NOMO-1 treated with dmso at 0.1 percent for 144 hours (cell line): ENCODE results near the gene DKC1.
A peak's percentile ranks its signal among the peaks of the same experiment; 100 is the strongest.

Experiments
- DNase-seq: peaks from one replicate; lab custom pipeline; 2025; ENCODE audit not compliant: unreplicated experiment; lab: John Stamatoyannopoulos, UW

Gene DKC1

GRCh38 chrX:154735695-154736393 is 26.8 kb upstream of the DKC1 start:
- no peak for DNase-seq

DNA sequence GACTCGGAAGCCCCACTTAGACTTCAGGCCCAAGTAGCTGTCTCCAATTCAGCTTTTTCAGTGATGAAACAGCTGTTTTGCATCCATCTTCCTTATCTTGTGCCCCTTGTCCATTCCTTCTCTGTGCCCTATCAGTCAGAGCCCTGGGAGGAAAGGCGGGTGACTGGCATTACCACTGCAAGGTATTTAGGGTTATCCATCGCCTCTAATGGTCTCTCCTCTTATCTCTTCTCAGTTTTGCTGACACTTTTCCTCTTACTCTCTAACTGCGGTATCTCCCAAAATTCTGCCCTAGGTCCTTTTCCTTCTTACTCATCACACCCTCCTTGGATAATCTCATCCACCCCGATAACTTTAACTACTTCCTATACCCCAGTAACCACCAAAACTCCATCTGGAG is 25.5 kb upstream of the DKC1 start:
- no peak for DNase-seq

- DNase-seq: no peak
These were observed 24.5 kb upstream of the DKC1 start for GRCh38 chrX:154738011-154738738.

DNA sequence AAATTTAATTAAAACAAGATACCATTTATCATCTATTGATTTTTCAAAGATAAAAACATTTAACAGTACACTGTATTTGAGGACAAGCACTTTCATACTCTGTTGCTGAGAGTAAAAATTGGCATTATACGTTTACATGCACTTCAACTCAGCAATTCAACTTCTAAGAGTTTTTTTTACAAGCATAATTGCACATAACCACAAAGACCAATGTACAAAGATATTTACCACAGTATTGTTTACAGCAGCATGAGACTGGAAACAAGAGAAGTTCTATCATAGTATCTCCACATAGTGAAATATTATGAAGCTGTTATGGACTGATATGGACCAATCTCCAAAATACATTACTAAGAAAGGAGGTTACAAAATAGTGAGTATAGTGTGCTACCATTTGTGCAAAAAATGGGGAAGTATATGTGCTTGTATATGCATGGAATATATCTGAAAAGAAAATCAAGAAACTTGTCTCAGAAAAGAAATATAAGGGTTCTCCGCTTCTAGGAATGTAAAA is 22.7 kb upstream of the DKC1 start:
- DNase-seq: no peak

DNA sequence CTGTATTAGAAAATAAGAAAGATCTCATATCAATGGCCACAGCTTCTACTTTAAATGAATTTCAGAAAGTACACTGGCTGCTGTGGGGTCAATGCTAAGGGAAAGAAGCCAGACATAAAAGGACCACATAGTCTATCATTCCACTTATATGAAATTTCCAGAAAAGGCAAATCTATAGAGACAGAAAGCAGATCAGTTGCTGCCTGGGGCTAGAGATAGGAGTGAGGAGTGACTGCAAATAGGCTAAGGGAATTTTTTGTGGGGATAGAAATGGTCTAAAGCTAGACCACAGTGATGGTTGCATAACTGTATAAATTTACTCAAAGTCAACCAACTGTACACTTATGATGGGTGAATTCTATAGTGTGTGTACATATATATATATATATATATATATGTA is 20.1 kb upstream of the DKC1 start:
- no peak for DNase-seq

- peak; percentile 16 for DNase-seq
These were observed 13.8 kb upstream of the DKC1 start for GRCh38 chrX:154748712-154749339.

DNA sequence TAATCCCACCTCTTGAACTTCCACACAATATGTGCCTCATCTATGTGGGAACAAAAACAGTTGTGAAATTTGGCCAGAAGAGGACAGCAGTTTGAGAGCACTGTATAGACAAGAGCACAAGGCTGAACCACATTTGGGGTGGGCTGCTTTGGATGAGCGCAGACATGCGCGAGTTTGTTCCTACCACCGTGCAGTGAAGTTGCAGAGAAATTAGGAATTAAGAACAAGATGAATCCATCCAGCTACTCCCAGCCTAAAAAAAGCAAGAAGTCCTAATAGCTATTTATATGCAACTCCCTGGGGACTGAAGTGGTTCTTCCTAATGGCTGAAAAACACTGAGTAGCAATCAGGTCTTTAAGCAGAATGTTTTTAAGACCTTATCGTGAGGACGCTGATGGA is 12.8 kb upstream of the DKC1 start:
- DNase-seq: no peak

DNA sequence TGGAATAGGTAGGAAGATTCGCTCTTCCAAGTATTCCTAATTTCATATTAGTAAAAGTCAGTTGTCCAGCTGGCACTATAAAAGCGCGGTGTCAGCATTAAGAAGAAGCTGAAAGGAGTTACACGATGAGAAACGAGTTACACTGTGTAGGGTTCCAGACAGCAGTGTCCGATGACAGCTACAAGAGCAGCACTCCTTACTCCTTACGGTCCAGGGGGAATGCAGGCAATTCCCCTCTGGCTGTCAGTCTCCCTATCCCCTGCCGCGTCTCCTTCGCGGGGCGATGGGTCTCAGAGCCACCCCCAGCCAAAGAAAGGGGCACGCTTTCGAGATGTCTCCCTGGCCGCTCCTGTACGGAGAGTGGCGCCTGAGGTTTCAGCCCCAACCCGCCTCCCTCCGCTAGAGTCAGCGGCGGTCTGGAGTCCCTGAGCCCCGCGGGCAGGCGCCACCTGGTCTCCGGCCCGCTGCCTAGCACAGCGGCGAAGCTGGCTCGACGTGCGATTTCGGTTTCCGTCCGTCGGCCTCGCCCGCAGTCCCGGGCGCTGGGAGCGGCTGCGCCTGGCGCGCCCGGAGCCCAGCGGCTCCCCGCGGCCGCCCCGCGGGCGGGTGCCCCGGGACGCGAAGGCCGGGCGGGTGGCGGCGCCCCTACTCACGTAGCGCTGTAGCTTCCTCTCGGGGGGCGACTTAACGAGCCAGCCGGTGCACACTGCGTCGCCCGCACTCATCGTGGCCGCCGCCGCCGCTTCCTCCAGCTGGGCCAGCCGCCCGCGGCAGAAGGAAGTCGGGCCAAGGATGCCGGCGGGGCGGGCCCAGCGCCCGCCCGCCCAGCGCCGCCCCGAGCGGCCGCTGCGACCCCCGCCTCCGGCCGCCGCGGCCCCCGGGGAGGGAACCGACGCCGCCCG is 12.1 kb upstream of the DKC1 start, which contains the start of gene GAB3:
GAB3 (minus strand) TSS at position 777 of the 902 bp plus-strand sequence; CDS start at position 725, 52 bp downstream.
- DNase-seq: no peak

GRCh38 chrX:154751203-154751668 is 11.4 kb upstream of the DKC1 start:
- DNase-seq: peak; percentile 6

GRCh38 chrX:154751669-154752271 is 10.9 kb upstream of the DKC1 start:
- DNase-seq: no peak

DNA sequence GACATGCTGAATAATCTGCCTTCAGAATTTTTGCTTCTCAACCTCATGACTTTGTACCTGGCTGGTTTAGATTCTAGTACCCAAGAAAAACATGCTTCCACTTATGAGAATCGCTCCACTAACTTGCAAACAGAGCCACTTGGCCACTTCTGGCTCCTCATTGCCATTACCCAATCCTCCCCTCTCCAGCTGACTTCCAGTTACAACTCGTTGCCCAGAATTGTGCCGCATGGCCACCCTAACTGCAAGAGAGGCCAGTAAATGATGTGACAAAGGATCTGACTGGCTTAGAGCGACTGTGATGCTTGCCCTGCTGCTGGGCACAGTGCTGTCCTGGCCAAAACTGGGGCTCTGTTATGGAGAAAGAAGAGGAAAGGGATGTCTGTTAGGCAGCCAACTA is 4.0 kb upstream of the DKC1 start:
- DNase-seq: no peak

GRCh38 chrX:154761977-154762536 is 607 bp upstream of the DKC1 start:
- DNase-seq: no peak

DNA sequence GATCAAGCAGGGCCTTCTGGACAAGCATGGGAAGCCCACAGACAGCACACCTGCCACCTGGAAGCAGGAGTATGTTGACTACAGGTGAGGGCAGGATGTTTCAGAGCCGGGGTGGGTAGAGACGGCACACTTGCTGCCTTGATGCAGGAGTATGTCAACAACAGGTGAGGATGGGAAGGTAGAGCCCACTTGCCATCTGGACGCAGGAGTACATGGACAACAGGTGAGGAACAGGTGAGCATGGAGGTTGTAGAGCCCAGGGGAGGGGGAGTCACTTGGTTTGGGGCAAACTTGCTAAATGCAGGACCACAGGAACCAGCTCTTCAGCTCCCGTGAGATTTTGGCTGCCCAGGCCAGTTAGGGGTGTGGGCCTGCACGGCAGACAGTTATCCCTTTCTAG is 12.0 kb downstream of the DKC1 start:
- DNase-seq: no peak

GRCh38 chrX:154775419-154776349 is 13.0 kb downstream of the DKC1 start:
- DNase-seq: no peak

DNA sequence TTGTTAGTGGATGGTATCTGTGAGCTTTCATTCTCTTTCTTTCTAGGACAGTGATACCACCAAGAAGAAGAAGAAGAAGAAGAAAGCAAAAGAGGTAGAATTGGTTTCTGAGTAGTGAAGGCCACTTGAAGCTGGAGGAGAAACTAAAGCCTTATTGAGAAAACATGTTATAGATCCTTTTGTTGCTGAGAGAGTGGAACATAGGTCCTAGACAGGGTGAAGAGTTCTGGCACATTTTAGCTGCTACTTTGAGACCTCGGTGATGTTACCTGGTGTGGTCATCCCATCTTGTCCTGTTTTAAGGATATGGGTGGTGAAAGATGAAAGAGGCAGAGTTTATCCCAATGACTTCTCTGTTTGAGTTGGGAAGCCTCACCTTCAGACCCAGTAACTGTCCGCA is 14.1 kb downstream of the DKC1 start:
- no peak for DNase-seq

- DNase-seq: no peak
These were observed 16.6 kb downstream of the DKC1 start for GRCh38 chrX:154779261-154779660.

DNA sequence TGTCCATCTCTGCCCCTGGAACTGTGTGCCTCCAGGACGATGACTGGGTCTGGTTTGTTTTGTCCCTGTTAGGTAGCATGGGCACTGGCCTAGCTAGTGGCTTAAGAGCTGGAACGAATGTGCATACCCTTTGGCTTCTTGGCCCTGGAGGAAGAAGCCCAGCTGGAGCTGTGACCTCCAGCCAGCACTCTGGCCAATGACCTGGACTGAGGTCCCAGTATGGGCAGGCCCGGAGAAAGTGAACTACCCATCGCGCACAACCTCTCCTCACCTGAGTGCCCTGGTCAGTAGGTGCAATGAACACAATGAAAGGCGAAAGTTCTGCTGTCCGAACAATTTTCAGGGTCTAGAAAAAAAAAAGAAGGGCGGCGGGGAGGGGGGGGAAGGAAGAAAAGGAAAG is 18.3 kb downstream of the DKC1 start:
- DNase-seq: no peak

DNA sequence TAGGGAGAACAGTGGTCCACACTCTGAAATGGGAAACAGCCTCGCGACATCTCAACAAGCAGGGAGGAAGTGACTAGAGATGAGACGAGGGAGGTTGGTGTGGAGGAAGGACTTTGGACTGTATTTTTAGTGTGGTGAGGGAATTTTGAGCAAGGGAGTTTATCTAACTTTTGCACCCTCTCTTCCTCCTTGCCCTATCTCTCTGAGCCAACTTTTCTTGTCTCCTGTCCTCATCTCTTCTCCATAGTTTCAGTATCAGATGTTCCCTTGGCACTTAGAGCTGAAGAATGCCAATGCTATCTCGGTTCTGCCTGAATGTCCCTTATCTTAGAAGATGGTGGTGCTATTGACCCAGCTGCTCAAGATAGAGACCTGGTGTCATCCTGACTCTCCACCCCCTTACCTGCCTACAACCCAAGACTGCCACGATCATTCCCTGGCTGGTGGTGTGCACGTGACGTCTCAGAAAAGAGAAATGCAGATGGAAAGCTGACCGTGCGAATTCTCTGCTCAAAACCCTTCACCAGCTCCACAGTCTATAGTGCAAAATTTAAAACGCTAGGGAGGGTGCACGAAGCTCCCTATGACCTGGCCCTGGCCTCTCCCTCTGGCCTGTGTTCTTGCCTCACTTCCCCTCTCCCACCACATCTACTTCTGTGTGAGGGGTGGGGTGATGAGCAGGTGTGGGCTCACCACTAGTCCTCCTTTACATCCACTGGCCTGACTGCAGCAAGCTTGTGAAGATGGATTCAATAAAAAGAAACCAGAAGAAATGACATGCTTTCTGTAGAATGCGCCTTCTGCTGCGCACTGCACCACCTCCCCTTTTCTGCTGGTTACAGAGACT is 21.7 kb downstream of the DKC1 start:
- peak; percentile 26 for DNase-seq
